ENCODE measurements around the gene WNT1.

- TF ChIP-seq CTCF (IDR thresholded peaks at IDR 0.05; ENCODE audit: insufficient read depth, low read length): no peak
- TF ChIP-seq, protein P1, sequence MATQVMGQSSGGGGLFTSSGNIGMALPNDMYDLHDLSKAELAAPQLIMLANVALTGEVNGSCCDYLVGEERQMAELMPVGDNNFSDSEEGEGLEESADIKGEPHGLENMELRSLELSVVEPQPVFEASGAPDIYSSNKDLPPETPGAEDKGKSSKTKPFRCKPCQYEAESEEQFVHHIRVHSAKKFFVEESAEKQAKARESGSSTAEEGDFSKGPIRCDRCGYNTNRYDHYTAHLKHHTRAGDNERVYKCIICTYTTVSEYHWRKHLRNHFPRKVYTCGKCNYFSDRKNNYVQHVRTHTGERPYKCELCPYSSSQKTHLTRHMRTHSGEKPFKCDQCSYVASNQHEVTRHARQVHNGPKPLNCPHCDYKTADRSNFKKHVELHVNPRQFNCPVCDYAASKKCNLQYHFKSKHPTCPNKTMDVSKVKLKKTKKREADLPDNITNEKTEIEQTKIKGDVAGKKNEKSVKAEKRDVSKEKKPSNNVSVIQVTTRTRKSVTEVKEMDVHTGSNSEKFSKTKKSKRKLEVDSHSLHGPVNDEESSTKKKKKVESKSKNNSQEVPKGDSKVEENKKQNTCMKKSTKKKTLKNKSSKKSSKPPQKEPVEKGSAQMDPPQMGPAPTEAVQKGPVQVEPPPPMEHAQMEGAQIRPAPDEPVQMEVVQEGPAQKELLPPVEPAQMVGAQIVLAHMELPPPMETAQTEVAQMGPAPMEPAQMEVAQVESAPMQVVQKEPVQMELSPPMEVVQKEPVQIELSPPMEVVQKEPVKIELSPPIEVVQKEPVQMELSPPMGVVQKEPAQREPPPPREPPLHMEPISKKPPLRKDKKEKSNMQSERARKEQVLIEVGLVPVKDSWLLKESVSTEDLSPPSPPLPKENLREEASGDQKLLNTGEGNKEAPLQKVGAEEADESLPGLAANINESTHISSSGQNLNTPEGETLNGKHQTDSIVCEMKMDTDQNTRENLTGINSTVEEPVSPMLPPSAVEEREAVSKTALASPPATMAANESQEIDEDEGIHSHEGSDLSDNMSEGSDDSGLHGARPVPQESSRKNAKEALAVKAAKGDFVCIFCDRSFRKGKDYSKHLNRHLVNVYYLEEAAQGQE (IDR thresholded peaks at IDR 0.05; ENCODE audit: insufficient replicate concordance, low read depth): no peak
Measured at GRCh38 chr12:48956279-48957140, 21.6 kb upstream of the WNT1 start.
